IMR-90 (cell line): Measurements from ENCODE around the gene ERG. TPM values are rescaled to one million over a fixed set of nuclear protein-coding genes. Genes with fewer than 3 reads are reported as not detected.

ENCODE experiments used
- ATAC-seq: fragments of 200-7000 bp; cut with Tn5 transposase; 2 replicates; pipeline ENCODE4 v1.9.1; 2020; ENCODE audit warnings: low read depth, mild to moderate bottlenecking, moderate library complexity
- BruUV-seq: library from RNA; stranded (reverse); fragments of 400-500 nt; replicated peaks from 2 replicates; lab custom pipeline; 2021; lab: Mats Ljungman, UMichigan
- CTCF ChIA-PET: fragments of 300-600 bp; formaldehyde crosslinking; extraction: SDS; loops from one replicate; lab custom pipeline; 2021; ENCODE audit warnings: antibody characterized with exemption; lab: Yijun Ruan, JAX
- POLR2A ChIA-PET: fragments of 300-600 bp; sonication (Branson Sonifier 250); formaldehyde crosslinking; loops from one replicate; lab custom pipeline; 2022; ENCODE audit warnings: antibody characterized with exemption; ENCODE audit not compliant: unreplicated experiment; lab: Charles Lee
- DNase-seq: peaks from one replicate; pipeline ENCODE4 v3.0.0; 2013
- H2AFZ ChIP-seq: replicated peaks from 2 replicates; pipeline ENCODE3; 2013; ENCODE audit warnings: low read length, mild to moderate bottlenecking; ENCODE audit not compliant: poor library complexity
- H2AK5ac ChIP-seq: 2 replicates; pipeline ENCODE4 v1.6.1; 2013; ENCODE audit warnings: low read depth, low read length, inconsistent platforms
- H2AK9ac ChIP-seq: replicated peaks from 2 replicates; pipeline ENCODE3; 2013; ENCODE audit warnings: mild to moderate bottlenecking, low read depth, low read length, moderate library complexity; ENCODE audit not compliant: poor library complexity
- H2BK120ac ChIP-seq: 2 replicates; pipeline ENCODE4 v1.6.1; 2013; ENCODE audit warnings: low read depth, low read length, inconsistent platforms
- H2BK15ac ChIP-seq: 3 replicates; pipeline ENCODE4 v1.6.1; 2013; ENCODE audit warnings: low read depth, low read length, inconsistent platforms
- H2BK20ac ChIP-seq: 2 replicates; pipeline ENCODE4 v1.6.1; 2013; ENCODE audit warnings: low read depth, mild to moderate bottlenecking, inconsistent platforms, low read length, moderate library complexity
- H2BK5ac ChIP-seq: 2 replicates; pipeline ENCODE4 v1.6.1; 2013; ENCODE audit warnings: mild to moderate bottlenecking, low read depth, low read length, inconsistent platforms; ENCODE audit not compliant: poor library complexity, severe bottlenecking
- H3K14ac ChIP-seq: replicated peaks from 2 replicates; pipeline ENCODE4 v1.6.1; 2013; ENCODE audit warnings: low read depth, low read length, inconsistent platforms
- H3K18ac ChIP-seq: 2 replicates; pipeline ENCODE4 v1.6.1; 2013; ENCODE audit warnings: low read depth, low read length, control low read depth
- H3K23ac ChIP-seq: 2 replicates; pipeline ENCODE4 v1.6.1; 2013; ENCODE audit warnings: low read depth, low read length, inconsistent platforms
- H3K27ac ChIP-seq: 2 replicates; pipeline ENCODE4 v1.5.1; 2013; ENCODE audit warnings: mild to moderate bottlenecking, control low read depth, low read length; ENCODE audit not compliant: insufficient read depth
- H3K27me3 ChIP-seq: 2 replicates; pipeline ENCODE4 v1.6.1; 2013; ENCODE audit warnings: low read length; ENCODE audit not compliant: control insufficient read depth, insufficient read depth
- H3K36me3 ChIP-seq: 2 replicates; pipeline ENCODE4 v1.6.1; 2013; ENCODE audit warnings: low read length, mixed read lengths; ENCODE audit not compliant: control insufficient read depth, insufficient read depth
- H3K4ac ChIP-seq: 2 replicates; pipeline ENCODE4 v1.6.1; 2013; ENCODE audit warnings: low read depth, low read length, inconsistent platforms
- H3K4me1 ChIP-seq: 2 replicates; pipeline ENCODE4 v1.6.1; 2013; ENCODE audit warnings: low read length, mixed read lengths; ENCODE audit not compliant: control insufficient read depth, insufficient read depth
- H3K4me2 ChIP-seq: 2 replicates; pipeline ENCODE4 v1.6.1; 2013; ENCODE audit warnings: low read depth, mild to moderate bottlenecking, control low read depth, low read length, moderate library complexity
- H3K4me3 ChIP-seq: 2 replicates; pipeline ENCODE4 v1.5.1; 2013; ENCODE audit warnings: low read depth, mild to moderate bottlenecking, control low read depth, low read length, moderate library complexity; ENCODE audit not compliant: insufficient read depth
- H3K56ac ChIP-seq: 2 replicates; pipeline ENCODE4 v1.6.1; 2013; ENCODE audit warnings: low read length, inconsistent platforms; ENCODE audit not compliant: insufficient read depth; ENCODE audit errors: extremely low read depth
- H3K79me1 ChIP-seq, 2 experiments: 2 replicates each; pipeline ENCODE4 v1.6.1; 2013; ENCODE audit warnings: low read length in 2 of 2, inconsistent platforms in 1 of 2, low read depth in 1 of 2
- H3K9ac ChIP-seq: 2 replicates; pipeline ENCODE4 v1.6.1; 2013; ENCODE audit warnings: low read depth, low read length, control low read depth
- H3K9me1 ChIP-seq: 2 replicates; pipeline ENCODE4 v1.6.1; 2013; ENCODE audit warnings: low read length, inconsistent platforms; ENCODE audit not compliant: insufficient read depth
- H3K9me3 ChIP-seq: 2 replicates; pipeline ENCODE4 v1.6.1; 2013; ENCODE audit warnings: low read length; ENCODE audit not compliant: control insufficient read depth, insufficient read depth
- H4K20me1 ChIP-seq: 2 replicates; pipeline ENCODE4 v1.6.1; 2013; ENCODE audit warnings: low read length, inconsistent platforms; ENCODE audit not compliant: insufficient read depth
- H4K5ac ChIP-seq: 2 replicates; pipeline ENCODE4 v1.6.1; 2013; ENCODE audit warnings: mild to moderate bottlenecking, low read depth, low read length, control low read depth
- H4K8ac ChIP-seq, 2 experiments: 2 replicates each; pipeline ENCODE4 v1.6.1; 2013; ENCODE audit warnings: low read depth in 2 of 2, low read length in 2 of 2, control low read depth in 1 of 2, inconsistent platforms in 1 of 2
- H4K91ac ChIP-seq: 2 replicates; pipeline ENCODE4 v1.6.1; 2013; ENCODE audit warnings: low read depth, low read length, inconsistent platforms; ENCODE audit not compliant: insufficient read depth
- BHLHE40 ChIP-seq: fragments of 150-350 bp; IDR thresholded peaks from 2 replicates; pipeline ENCODE4 v1.6.1; 2016; ENCODE audit warnings: mild to moderate bottlenecking, low read depth, low read length
- CEBPB ChIP-seq: IDR thresholded peaks from 2 replicates; pipeline ENCODE4 v1.6.1; 2012; ENCODE audit warnings: low read depth, low read length, improper control_type of control experiment
- CHD1 ChIP-seq: IDR thresholded peaks from 2 replicates; pipeline ENCODE4 v1.6.1; 2012; ENCODE audit warnings: low read depth, low read length, improper control_type of control experiment
- FOS ChIP-seq: fragments of 150-350 bp; IDR thresholded peaks from 2 replicates; pipeline ENCODE4 v1.6.1; 2016; ENCODE audit warnings: low read depth, low read length
- MAFK ChIP-seq: IDR thresholded peaks from 2 replicates; pipeline ENCODE4 v1.6.1; 2012; ENCODE audit warnings: low read depth, low read length, improper control_type of control experiment
- MAZ ChIP-seq: IDR thresholded peaks from 2 replicates; pipeline ENCODE4 v1.6.1; 2012; ENCODE audit warnings: low read depth, mild to moderate bottlenecking, low read length, improper control_type of control experiment, moderate library complexity, borderline replicate concordance
- MXI1 ChIP-seq: IDR thresholded peaks from 2 replicates; pipeline ENCODE4 v1.6.1; 2012; ENCODE audit warnings: low read depth, mild to moderate bottlenecking, low read length, moderate library complexity, borderline replicate concordance
- NFE2L2 ChIP-seq: fragments of 150-350 bp; IDR thresholded peaks from 2 replicates; pipeline ENCODE4 v1.6.1; 2016; ENCODE audit warnings: low read depth, mild to moderate bottlenecking, low read length
- POLR2A ChIP-seq: IDR thresholded peaks from 2 replicates; pipeline ENCODE4 v1.6.1; 2012; ENCODE audit warnings: mild to moderate bottlenecking, low read depth, low read length
- RAD21 ChIP-seq: IDR thresholded peaks from 2 replicates; pipeline ENCODE4 v1.6.1; 2012; ENCODE audit warnings: low read length, improper control_type of control experiment
- RCOR1 ChIP-seq: IDR thresholded peaks from 2 replicates; pipeline ENCODE4 v1.6.1; 2012; ENCODE audit warnings: mild to moderate bottlenecking, low read length, improper control_type of control experiment; ENCODE audit not compliant: insufficient replicate concordance
- RFX5 ChIP-seq: IDR thresholded peaks from 2 replicates; pipeline ENCODE4 v1.8.0; 2012; ENCODE audit warnings: low read depth, mild to moderate bottlenecking, low read length, moderate library complexity
- SMC3 ChIP-seq: fragments of 150-350 bp; IDR thresholded peaks from 2 replicates; pipeline ENCODE4 v1.6.1; 2016; ENCODE audit warnings: low read depth, mild to moderate bottlenecking, antibody characterized with exemption, low read length, moderate library complexity
- WGBS, 2 experiments: methylation state at CpG; one replicate each; pipeline versions ENCODE4 v1.1.5 to v1.1.7; 2013; ENCODE audit warnings: missing lambda C conversion rate in 2 of 2; ENCODE audit not compliant: insufficient read length in 1 of 2; ENCODE audit errors: extremely low coverage in 2 of 2; 5-methylcytosine and 5-hydroxymethylcytosine counted together
- dilution Hi-C: fragments of 300-500 bp; cut with HindIII; formaldehyde crosslinking; loops from one replicate; pipeline ENCODE4 v1.14.3; 2018; ENCODE audit warnings: low sequenced_read_pairs; ENCODE audit not compliant: unreplicated experiment
- in situ Hi-C: fragments of 300-500 bp; cut with MboI; formaldehyde crosslinking; loops from 3 replicates; pipeline ENCODE4 v1.14.3; 2019; ENCODE audit warnings: low sequenced_read_pairs, inconsistent platforms, mixed read lengths
- intact Hi-C: fragments of 100-400 bp; cut with micrococcal nuclease; formaldehyde crosslinking; loops from 2 replicates; pipeline ENCODE4 v1.10.0; 2022
- polyA plus RNA-seq, 3 experiments: library from polyadenylated mRNA; depleted of rRNA; stranded (reverse); fragments of >200 nt; gene quantifications; 2 replicates each; pipeline ENCODE4 v1.2.3, GENCODE V29; 2012; ENCODE audit warnings: low replicate concordance in 1 of 3
- total RNA-seq: library from RNA; depleted of rRNA; stranded (reverse); fragments of >200 nt; gene quantifications from 2 replicates; pipeline ENCODE4 v1.2.3, GENCODE V29; 2012
- TF ChIP-seq, protein P1 (sequence below): fragments of 150-350 bp; IDR thresholded peaks from 2 replicates; pipeline ENCODE4 v1.6.1; 2016; ENCODE audit warnings: low read depth, mild to moderate bottlenecking, low read length, moderate library complexity, borderline replicate concordance
- TF ChIP-seq, protein P2 (sequence below): fragments of 150-350 bp; IDR thresholded peaks from 2 replicates; pipeline ENCODE4 v1.6.1; 2017; ENCODE audit warnings: mild to moderate bottlenecking, antibody characterized with exemption, low read length, low read depth
- TF ChIP-seq, protein P3 (sequence below): conservative IDR thresholded peaks from 2 replicates; pipeline ENCODE4 v1.5.1; 2012; ENCODE audit warnings: mild to moderate bottlenecking, low read depth, low read length, improper control_type of control experiment

ERG gene
- total and polyA plus RNA-seq, 2 of the 4 experiments (the other 2 are of a cell fraction): not detected

DNA sequence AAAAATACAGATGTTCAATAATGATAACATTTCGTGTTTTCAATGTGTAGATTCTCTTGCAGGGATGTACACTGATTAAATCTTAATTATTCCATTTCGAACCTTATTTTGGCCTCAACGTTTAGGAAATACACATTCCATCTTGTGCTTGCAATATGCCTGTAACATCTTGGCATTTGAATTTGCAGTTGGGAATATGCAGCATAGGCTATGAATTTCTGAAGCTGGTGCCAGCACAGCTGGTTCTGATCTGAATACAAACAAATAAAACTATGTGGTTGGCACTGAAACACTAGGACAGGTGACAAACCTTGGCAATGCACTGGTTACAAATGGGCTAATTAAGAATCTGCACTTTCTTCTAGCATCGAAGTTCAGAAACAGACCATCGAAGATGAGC, 108.4 kb downstream of the ERG start:
- H2AK5ac ChIP-seq: no peak overlapping the region
- in situ Hi-C loops (loop anchor here (25.0 kb wide), 1 partner anchor 772 kb away; no protein-coding TSS in a partner anchor), intact Hi-C loops (no loop called here), dilution Hi-C loops (no loop called here)
- no peaks in the 10 kb centered on the region for H3K36me3 ChIP-seq
- ATAC-seq (no peak), DNase-seq (no peak)
- CTCF ChIA-PET: no interaction called here
- no peaks in the 10 kb centered on the region for H3K4me1 ChIP-seq
- H3K56ac ChIP-seq: no peak overlapping the region
- POLR2A ChIA-PET: no interaction called here
- no peak for TF ChIP-seq FOS
- TF ChIP-seq RFX5: no peak
- TF ChIP-seq, protein P1, sequence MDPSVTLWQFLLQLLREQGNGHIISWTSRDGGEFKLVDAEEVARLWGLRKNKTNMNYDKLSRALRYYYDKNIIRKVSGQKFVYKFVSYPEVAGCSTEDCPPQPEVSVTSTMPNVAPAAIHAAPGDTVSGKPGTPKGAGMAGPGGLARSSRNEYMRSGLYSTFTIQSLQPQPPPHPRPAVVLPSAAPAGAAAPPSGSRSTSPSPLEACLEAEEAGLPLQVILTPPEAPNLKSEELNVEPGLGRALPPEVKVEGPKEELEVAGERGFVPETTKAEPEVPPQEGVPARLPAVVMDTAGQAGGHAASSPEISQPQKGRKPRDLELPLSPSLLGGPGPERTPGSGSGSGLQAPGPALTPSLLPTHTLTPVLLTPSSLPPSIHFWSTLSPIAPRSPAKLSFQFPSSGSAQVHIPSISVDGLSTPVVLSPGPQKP: no peak
- TF ChIP-seq MAFK: no peak
- no peak for TF ChIP-seq MXI1
- TF ChIP-seq RAD21: no peak
- TF ChIP-seq RCOR1: no peak
- TF ChIP-seq BHLHE40: no peak
- TF ChIP-seq, protein P2, sequence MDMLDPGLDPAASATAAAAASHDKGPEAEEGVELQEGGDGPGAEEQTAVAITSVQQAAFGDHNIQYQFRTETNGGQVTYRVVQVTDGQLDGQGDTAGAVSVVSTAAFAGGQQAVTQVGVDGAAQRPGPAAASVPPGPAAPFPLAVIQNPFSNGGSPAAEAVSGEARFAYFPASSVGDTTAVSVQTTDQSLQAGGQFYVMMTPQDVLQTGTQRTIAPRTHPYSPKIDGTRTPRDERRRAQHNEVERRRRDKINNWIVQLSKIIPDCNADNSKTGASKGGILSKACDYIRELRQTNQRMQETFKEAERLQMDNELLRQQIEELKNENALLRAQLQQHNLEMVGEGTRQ: no peak
- TF ChIP-seq CHD1: no peak
- TF ChIP-seq, protein P3, sequence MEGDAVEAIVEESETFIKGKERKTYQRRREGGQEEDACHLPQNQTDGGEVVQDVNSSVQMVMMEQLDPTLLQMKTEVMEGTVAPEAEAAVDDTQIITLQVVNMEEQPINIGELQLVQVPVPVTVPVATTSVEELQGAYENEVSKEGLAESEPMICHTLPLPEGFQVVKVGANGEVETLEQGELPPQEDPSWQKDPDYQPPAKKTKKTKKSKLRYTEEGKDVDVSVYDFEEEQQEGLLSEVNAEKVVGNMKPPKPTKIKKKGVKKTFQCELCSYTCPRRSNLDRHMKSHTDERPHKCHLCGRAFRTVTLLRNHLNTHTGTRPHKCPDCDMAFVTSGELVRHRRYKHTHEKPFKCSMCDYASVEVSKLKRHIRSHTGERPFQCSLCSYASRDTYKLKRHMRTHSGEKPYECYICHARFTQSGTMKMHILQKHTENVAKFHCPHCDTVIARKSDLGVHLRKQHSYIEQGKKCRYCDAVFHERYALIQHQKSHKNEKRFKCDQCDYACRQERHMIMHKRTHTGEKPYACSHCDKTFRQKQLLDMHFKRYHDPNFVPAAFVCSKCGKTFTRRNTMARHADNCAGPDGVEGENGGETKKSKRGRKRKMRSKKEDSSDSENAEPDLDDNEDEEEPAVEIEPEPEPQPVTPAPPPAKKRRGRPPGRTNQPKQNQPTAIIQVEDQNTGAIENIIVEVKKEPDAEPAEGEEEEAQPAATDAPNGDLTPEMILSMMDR: no peak
- no peak for TF ChIP-seq NFE2L2
- TF ChIP-seq POLR2A: no peak
- TF ChIP-seq MAZ: no peak
- TF ChIP-seq CEBPB: no peak
- TF ChIP-seq SMC3: no peak
- no peak overlapping the region for H2BK20ac ChIP-seq
- no peak overlapping the region for H2BK15ac ChIP-seq
- BruUV-seq: no TSS peak
- no peaks in the 10 kb centered on the region for H4K20me1 ChIP-seq
- H2BK120ac ChIP-seq: no peak overlapping the region
- no peak overlapping the region for H3K4ac ChIP-seq
- no peak overlapping the region for H3K4me3 ChIP-seq
- no peak overlapping the region for H3K23ac ChIP-seq
- H3K4me2 ChIP-seq: no peak overlapping the region
- peaks cover 22% of the 10 kb centered on the region for H3K27me3 ChIP-seq
- H2BK5ac ChIP-seq: no peak overlapping the region
- H2AK9ac ChIP-seq: no peak overlapping the region
- no peak overlapping the region for H2AFZ ChIP-seq
- H3K9me3 ChIP-seq: no peaks in the 10 kb centered on the region
- WGBS, 2 experiments: no CpG with 5 or more reads among the region's 5 CpGs
- no peak overlapping the region for H3K9ac ChIP-seq
- H3K27ac ChIP-seq: no peak overlapping the region
- no peak overlapping the region for H4K91ac ChIP-seq
- no peak overlapping the region for H4K5ac ChIP-seq
- H3K18ac ChIP-seq: no peak overlapping the region
- no peak overlapping the region for H3K14ac ChIP-seq
- no peak overlapping the region for H4K8ac ChIP-seq
- H3K79me1 ChIP-seq: no peaks in the 10 kb centered on the region
- H3K9me1 ChIP-seq: no peaks in the 10 kb centered on the region
